ENCODE measurements around the gene EIF1. TPM values are rescaled to one million over a fixed set of nuclear protein-coding genes. Genes with fewer than 3 reads are reported as not detected.

Gene EIF1
- total RNA-seq, 1 experiment from 2014 or later: 481 TPM

- ATAC-seq (peak; percentile 63), DNase-seq (ENCODE audit: low spot score) (peak; percentile 78)
- CTCF ChIA-PET: interaction anchor here (0.7 to 3.9 kb wide), 3 partner anchors 14 to 67 kb away, joined by 4 to 37 read pairs (median 8); partner anchors contain the start of gene JUP
- H3K9me3 Mint-ChIP-seq: no peaks in the 10 kb centered on the region
- peak within 1 kb of the TSS; percentile 75 for H3K4me3 Mint-ChIP-seq
- peaks cover 20% of the 10 kb centered on the region for H3K4me1 Mint-ChIP-seq
- peaks cover 76% of the 10 kb centered on the region for H3K27me3 Mint-ChIP-seq (ENCODE audit: low read depth)
- POLR2A ChIA-PET: interaction anchor here (0.7 to 3.4 kb wide), 4 partner anchors 10 to 185 kb away, joined by 3 to 15 read pairs (median 4); partner anchors contain the start of genes ACLY, FKBP10 and JUP
- H3K27ac Mint-ChIP-seq: peak within 1 kb of the TSS; percentile 49; the same call in 1 of the 2 replicates
- H3K36me3 Mint-ChIP-seq: no peaks in the 10 kb centered on the region
- peak; percentile 49 for TF ChIP-seq TEAD1 (CRISPR knock-in tag; IDR thresholded peaks at IDR 0.05)
- no peak for TF ChIP-seq ELF4 (CRISPR knock-in tag; IDR thresholded peaks at IDR 0.05; ENCODE audit: low read depth)
- 0 out of 2 replicates have a peak, but pooled peaks have one; percentile 59 for TF ChIP-seq AFF4 (CRISPR knock-in tag; IDR thresholded peaks at IDR 0.05; ENCODE audit: borderline replicate concordance)
- 0 out of 2 replicates have a peak, but pooled peaks have one; percentile 15 for TF ChIP-seq ZNF138 (CRISPR knock-in tag; conservative IDR thresholded peaks at IDR 0.05)
- TF ChIP-seq ATF3 (CRISPR knock-in tag; conservative IDR thresholded peaks at IDR 0.05): no peak
- TF ChIP-seq ZNF671 (CRISPR knock-in tag; IDR thresholded peaks at IDR 0.05): no peak
- no peak for TF ChIP-seq EMX1 (CRISPR knock-in tag; IDR thresholded peaks at IDR 0.05)
- TF ChIP-seq FOXP1 (CRISPR knock-in tag; IDR thresholded peaks at IDR 0.05; ENCODE audit: borderline replicate concordance): peak; percentile 84; the same call in 1 of the 2 replicates
- no peak for TF ChIP-seq E2F5 (CRISPR knock-in tag; IDR thresholded peaks at IDR 0.05)
- TF ChIP-seq CTCF (IDR thresholded peaks at IDR 0.05): no peak
- 0 out of 2 replicates have a peak, but pooled peaks have one; percentile 65 for TF ChIP-seq ZBTB21 (CRISPR knock-in tag; IDR thresholded peaks at IDR 0.05; ENCODE audit: borderline replicate concordance)
- peak; percentile 17; the same call in 1 of the 2 replicates for TF ChIP-seq FOXP4 (CRISPR knock-in tag; IDR thresholded peaks at IDR 0.05)
- no peak for TF ChIP-seq JAZF1 (CRISPR knock-in tag; IDR thresholded peaks at IDR 0.05)
- TF ChIP-seq ZNF121 (CRISPR knock-in tag; IDR thresholded peaks at IDR 0.05): peak; percentile 93
- TF ChIP-seq IRF1 (CRISPR knock-in tag; IDR thresholded peaks at IDR 0.05): no peak
- TF ChIP-seq ATF2 (CRISPR knock-in tag; IDR thresholded peaks at IDR 0.05; ENCODE audit: borderline replicate concordance, low read depth): no peak
- TF ChIP-seq CREM (CRISPR knock-in tag; IDR thresholded peaks at IDR 0.05): 0 out of 2 replicates have a peak, but pooled peaks have one; percentile 41
- 0 out of 2 replicates have a peak, but pooled peaks have one; percentile 40 for TF ChIP-seq TP53 (CRISPR knock-in tag; IDR thresholded peaks at IDR 0.05)
- TF ChIP-seq USF1 (CRISPR knock-in tag; IDR thresholded peaks at IDR 0.05): 0 out of 2 replicates have a peak, but pooled peaks have one; percentile 6
- no peak for TF ChIP-seq GRHL2 (CRISPR knock-in tag; IDR thresholded peaks at IDR 0.05; ENCODE audit: insufficient replicate concordance, severe bottlenecking)
- no peak for TF ChIP-seq KAT7 (CRISPR knock-in tag; IDR thresholded peaks at IDR 0.05; ENCODE audit: borderline replicate concordance)
- TF ChIP-seq ZNF263 (CRISPR knock-in tag; IDR thresholded peaks at IDR 0.05; ENCODE audit: low read depth): no peak
- TF ChIP-seq FOXK1 (CRISPR knock-in tag; IDR thresholded peaks at IDR 0.05): peak; percentile 33; the same call in 1 of the 2 replicates
These were observed 45.7 kb downstream of the EIF1 start, which contains the start of gene HAP1 for GRCh38 chr17:41734139-41734948. Gene HAP1, minus strand, starts transcription at chr17:41734643. Its CDS starts 9 bp downstream, at chr17:41734634.

Measured in WTC11 (cell line).